Liver (tissue), 9 donors: Measurements from ENCODE around the gene TPX2. TPM values are rescaled to one million over a fixed set of nuclear protein-coding genes. Genes with fewer than 3 reads are reported as not detected.

ENCODE experiments used
- DNase-seq: peaks from one replicate; pipeline ENCODE4 v3.0.0-alpha.2; 2017; ENCODE audit warnings: low spot score
- H3K27ac ChIP-seq, 2 donors: one replicate each; pipeline ENCODE4 v1.7.0; 2013; ENCODE audit warnings: inconsistent platforms in 2 of 2, low read length in 2 of 2, control low read depth in 1 of 2, low read depth in 1 of 2, mild to moderate bottlenecking in 1 of 2
- H3K27me3 ChIP-seq, 4 donors: one replicate each; pipeline versions ENCODE4 v1.6.1 to v1.7.0; 2013; ENCODE audit warnings: low read length in 3 of 4, inconsistent platforms in 1 of 4, mild to moderate bottlenecking in 1 of 4, moderate library complexity in 1 of 4; ENCODE audit not compliant: control insufficient read depth in 4 of 4, insufficient read depth in 4 of 4
- H3K36me3 ChIP-seq, 4 donors: one replicate each; pipeline versions ENCODE4 v1.6.1 to v1.7.0; 2013; ENCODE audit warnings: low read length in 3 of 4, mild to moderate bottlenecking in 3 of 4, low read depth in 1 of 4, moderate library complexity in 1 of 4; ENCODE audit not compliant: control insufficient read depth in 4 of 4, insufficient read depth in 3 of 4
- H3K4me1 ChIP-seq, 4 donors: one replicate each; pipeline versions ENCODE4 v1.6.1 to v1.7.0; 2013; ENCODE audit warnings: low read length in 3 of 4, mild to moderate bottlenecking in 3 of 4, moderate library complexity in 1 of 4; ENCODE audit not compliant: control insufficient read depth in 4 of 4, insufficient read depth in 4 of 4
- H3K4me3 ChIP-seq, 3 donors: one replicate each; pipeline versions ENCODE4 v1.6.1 to v1.7.0; 2013; ENCODE audit warnings: low read length in 3 of 3, control low read depth in 1 of 3, low read depth in 1 of 3, mild to moderate bottlenecking in 1 of 3
- H3K9ac ChIP-seq, 2 donors: one replicate each; pipeline ENCODE4 v1.7.0; 2013; ENCODE audit warnings: low read length in 2 of 2, mild to moderate bottlenecking in 2 of 2, moderate library complexity in 2 of 2, control low read depth in 1 of 2, low read depth in 1 of 2
- H3K9me3 ChIP-seq, 4 donors: one replicate each; pipeline versions ENCODE4 v1.6.1 to v1.7.0; 2013; ENCODE audit warnings: low read length in 3 of 4; ENCODE audit not compliant: control insufficient read depth in 4 of 4
- EGR1 ChIP-seq, 2 donors: IDR thresholded peaks; 2 replicates each; pipeline ENCODE4 v1.6.1; 2016 to 2018; ENCODE audit warnings: antibody characterized with exemption in 2 of 2, low read depth in 2 of 2
- JUND ChIP-seq, 2 donors: IDR thresholded peaks; 2 replicates each; pipeline ENCODE4 v1.6.1; 2016; ENCODE audit warnings: antibody characterized with exemption in 2 of 2
- RAD21 ChIP-seq, 2 donors: IDR thresholded peaks; 2 replicates each; pipeline ENCODE4 v1.6.1; 2016; ENCODE audit warnings: antibody characterized with exemption in 2 of 2, mild to moderate bottlenecking in 2 of 2
- RXRA ChIP-seq, 2 donors: IDR thresholded peaks; 2 replicates each; pipeline ENCODE4 v1.6.1; 2017 to 2018; ENCODE audit warnings: antibody characterized with exemption in 2 of 2, mild to moderate bottlenecking in 1 of 2
- SP1 ChIP-seq: IDR thresholded peaks from 2 replicates; pipeline ENCODE4 v1.6.1; 2018; ENCODE audit warnings: antibody characterized with exemption, mild to moderate bottlenecking
- TAF1 ChIP-seq: conservative IDR thresholded peaks from 2 replicates; pipeline ENCODE4 v1.6.1; 2016; ENCODE audit warnings: antibody characterized with exemption, mild to moderate bottlenecking
- YY1 ChIP-seq: IDR thresholded peaks from 2 replicates; pipeline ENCODE4 v1.6.1; 2016; ENCODE audit warnings: antibody characterized with exemption, mild to moderate bottlenecking
- WGBS: extraction: QIAGEN DNeasy Blood & Tissue Kit; methylation state at CpG from one replicate; pipeline ENCODE4 v1.1.7; 2013; 5-methylcytosine and 5-hydroxymethylcytosine counted together
- polyA plus RNA-seq, 2 donors: library from polyadenylated mRNA; stranded (reverse) in 1 of 2; unstranded in 1 of 2; fragments of 200-250 nt in 1 of 2; fragments of >200 nt in 1 of 2; fragmentation: Nextera tagmentation in 1 of 2; extraction: Ambion mirVana in 1 of 2; gene quantifications; one replicate each; pipeline versions ENCODE4 v1.2.1 to v1.2.3, GENCODE V29; 2013 to 2015
- total RNA-seq, 2 donors: library from RNA; depleted of rRNA; stranded (reverse); fragments of >200 nt; gene quantifications; one replicate each; pipeline ENCODE4 v1.2.3, GENCODE V29; 2014
- TF ChIP-seq, protein P1 (sequence below): IDR thresholded peaks from 2 replicates; pipeline ENCODE4 v1.6.1; 2016; ENCODE audit warnings: antibody characterized with exemption, mild to moderate bottlenecking
- TF ChIP-seq, protein P2 (sequence below): IDR thresholded peaks from 2 replicates; pipeline ENCODE4 v1.6.1; 2016; ENCODE audit warnings: antibody characterized with exemption
- TF ChIP-seq, protein P3 (sequence below): IDR thresholded peaks from 2 replicates; pipeline ENCODE4 v1.6.1; 2016; ENCODE audit warnings: antibody characterized with exemption
- TF ChIP-seq, protein P4 (sequence below): IDR thresholded peaks from 2 replicates; pipeline ENCODE4 v1.6.1; 2016; ENCODE audit warnings: antibody characterized with exemption
- TF ChIP-seq, protein P5 (sequence below): fragments of 150-350 bp; IDR thresholded peaks from 2 replicates; pipeline ENCODE4 v1.5.1; 2017; ENCODE audit warnings: improper control_type of control experiment, low read depth, low read length; ENCODE audit not compliant: missing input control
- donor health status: healthy.
- donor health status: healthy.
- donor health status: healthy.
- donor health status: healthy.
- donor health status: healthy.

The TPX2 gene
- total and polyA plus RNA-seq, 4 donors, result 1.1 to 40.8 (median 2.4) TPM

DNA sequence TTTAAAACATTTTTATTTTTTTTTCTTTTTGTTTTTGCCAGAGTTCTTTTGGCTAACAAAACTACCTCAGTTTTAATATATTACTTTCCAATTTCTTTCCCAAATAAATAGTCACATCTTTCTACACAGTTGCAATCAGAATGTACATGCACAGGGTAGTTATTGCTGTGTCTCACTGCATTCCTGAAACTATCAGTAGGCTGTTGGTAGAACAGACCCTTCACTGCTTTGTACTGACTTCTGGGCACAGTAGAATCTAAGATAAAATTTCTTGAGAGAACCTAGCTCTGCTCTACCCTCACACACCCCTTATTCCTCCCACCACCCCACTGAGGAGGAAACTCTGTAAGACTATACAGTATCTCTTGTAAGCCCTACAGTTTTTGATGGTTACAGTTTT is 19.9 kb downstream of the TPX2 start (continued):
- TF ChIP-seq, protein P1, sequence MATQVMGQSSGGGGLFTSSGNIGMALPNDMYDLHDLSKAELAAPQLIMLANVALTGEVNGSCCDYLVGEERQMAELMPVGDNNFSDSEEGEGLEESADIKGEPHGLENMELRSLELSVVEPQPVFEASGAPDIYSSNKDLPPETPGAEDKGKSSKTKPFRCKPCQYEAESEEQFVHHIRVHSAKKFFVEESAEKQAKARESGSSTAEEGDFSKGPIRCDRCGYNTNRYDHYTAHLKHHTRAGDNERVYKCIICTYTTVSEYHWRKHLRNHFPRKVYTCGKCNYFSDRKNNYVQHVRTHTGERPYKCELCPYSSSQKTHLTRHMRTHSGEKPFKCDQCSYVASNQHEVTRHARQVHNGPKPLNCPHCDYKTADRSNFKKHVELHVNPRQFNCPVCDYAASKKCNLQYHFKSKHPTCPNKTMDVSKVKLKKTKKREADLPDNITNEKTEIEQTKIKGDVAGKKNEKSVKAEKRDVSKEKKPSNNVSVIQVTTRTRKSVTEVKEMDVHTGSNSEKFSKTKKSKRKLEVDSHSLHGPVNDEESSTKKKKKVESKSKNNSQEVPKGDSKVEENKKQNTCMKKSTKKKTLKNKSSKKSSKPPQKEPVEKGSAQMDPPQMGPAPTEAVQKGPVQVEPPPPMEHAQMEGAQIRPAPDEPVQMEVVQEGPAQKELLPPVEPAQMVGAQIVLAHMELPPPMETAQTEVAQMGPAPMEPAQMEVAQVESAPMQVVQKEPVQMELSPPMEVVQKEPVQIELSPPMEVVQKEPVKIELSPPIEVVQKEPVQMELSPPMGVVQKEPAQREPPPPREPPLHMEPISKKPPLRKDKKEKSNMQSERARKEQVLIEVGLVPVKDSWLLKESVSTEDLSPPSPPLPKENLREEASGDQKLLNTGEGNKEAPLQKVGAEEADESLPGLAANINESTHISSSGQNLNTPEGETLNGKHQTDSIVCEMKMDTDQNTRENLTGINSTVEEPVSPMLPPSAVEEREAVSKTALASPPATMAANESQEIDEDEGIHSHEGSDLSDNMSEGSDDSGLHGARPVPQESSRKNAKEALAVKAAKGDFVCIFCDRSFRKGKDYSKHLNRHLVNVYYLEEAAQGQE, result no peak
- TF ChIP-seq TAF1 (no peak), JUND (IDR thresholded peaks at IDR 0.05) (no peak)

DNA sequence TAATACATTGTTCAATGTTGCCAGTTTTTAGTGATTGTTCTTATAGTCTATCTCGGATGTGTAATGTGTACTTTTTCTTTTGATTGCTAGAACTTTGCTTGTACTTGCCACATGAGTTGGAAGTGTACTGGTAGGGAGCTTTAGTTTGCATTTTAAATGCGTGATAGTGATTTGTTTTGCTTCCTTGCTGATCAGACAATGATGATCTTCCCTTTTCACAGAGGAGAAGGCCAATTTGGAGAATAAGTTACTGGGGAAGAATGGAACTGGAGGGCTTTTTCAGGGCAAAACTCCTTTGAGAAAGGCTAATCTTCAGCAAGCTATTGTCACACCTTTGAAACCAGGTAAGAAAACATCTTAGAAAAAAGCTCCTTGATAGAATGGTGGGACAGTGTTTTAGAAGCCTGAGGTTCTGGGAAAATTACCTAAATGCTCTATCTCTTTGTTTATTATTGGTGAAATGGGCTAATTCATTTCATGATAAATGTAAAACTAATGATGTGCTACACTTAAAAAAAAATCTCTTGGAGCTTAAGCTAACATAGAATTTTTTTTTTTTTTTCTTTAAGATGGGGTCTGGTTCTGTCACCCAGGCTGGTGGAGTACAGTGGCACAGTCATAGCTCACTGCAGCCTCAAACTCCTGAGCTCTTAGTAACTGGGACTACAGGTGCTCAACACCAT is 20.9 kb downstream of the TPX2 start:
- no peaks in the 10 kb centered on the region for H3K9me3 ChIP-seq
- no peaks in the 10 kb centered on the region for H3K27me3 ChIP-seq
- H3K4me1 ChIP-seq, result peaks cover 0 to 4% (median 2%) of the 10 kb centered on the region in 4 donors
- no peaks in the 10 kb centered on the region for H3K36me3 ChIP-seq
- no peak for DNase-seq
- H3K9ac ChIP-seq, result no peak overlapping the region
- H3K4me3 ChIP-seq, result no peak overlapping the region
- no peak overlapping the region for H3K27ac ChIP-seq
- TF ChIP-seq RAD21 (IDR thresholded peaks at IDR 0.05) (no peak), EGR1 (IDR thresholded peaks at IDR 0.05; ENCODE audit: low read depth in 2 of 2) (no peak), RXRA (IDR thresholded peaks at IDR 0.05) (no peak), JUND (IDR thresholded peaks at IDR 0.05) (no peak), TAF1 (no peak), YY1 (no peak), SP1 (no peak)
- TF ChIP-seq, protein P2, sequence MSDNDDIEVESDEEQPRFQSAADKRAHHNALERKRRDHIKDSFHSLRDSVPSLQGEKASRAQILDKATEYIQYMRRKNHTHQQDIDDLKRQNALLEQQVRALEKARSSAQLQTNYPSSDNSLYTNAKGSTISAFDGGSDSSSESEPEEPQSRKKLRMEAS, result no peak
- TF ChIP-seq, protein P3, sequence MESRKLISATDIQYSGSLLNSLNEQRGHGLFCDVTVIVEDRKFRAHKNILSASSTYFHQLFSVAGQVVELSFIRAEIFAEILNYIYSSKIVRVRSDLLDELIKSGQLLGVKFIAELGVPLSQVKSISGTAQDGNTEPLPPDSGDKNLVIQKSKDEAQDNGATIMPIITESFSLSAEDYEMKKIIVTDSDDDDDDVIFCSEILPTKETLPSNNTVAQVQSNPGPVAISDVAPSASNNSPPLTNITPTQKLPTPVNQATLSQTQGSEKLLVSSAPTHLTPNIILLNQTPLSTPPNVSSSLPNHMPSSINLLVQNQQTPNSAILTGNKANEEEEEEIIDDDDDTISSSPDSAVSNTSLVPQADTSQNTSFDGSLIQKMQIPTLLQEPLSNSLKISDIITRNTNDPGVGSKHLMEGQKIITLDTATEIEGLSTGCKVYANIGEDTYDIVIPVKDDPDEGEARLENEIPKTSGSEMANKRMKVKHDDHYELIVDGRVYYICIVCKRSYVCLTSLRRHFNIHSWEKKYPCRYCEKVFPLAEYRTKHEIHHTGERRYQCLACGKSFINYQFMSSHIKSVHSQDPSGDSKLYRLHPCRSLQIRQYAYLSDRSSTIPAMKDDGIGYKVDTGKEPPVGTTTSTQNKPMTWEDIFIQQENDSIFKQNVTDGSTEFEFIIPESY, result no peak
- TF ChIP-seq, protein P4, sequence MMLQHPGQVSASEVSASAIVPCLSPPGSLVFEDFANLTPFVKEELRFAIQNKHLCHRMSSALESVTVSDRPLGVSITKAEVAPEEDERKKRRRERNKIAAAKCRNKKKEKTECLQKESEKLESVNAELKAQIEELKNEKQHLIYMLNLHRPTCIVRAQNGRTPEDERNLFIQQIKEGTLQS, result no peak
- TF ChIP-seq, protein P5, sequence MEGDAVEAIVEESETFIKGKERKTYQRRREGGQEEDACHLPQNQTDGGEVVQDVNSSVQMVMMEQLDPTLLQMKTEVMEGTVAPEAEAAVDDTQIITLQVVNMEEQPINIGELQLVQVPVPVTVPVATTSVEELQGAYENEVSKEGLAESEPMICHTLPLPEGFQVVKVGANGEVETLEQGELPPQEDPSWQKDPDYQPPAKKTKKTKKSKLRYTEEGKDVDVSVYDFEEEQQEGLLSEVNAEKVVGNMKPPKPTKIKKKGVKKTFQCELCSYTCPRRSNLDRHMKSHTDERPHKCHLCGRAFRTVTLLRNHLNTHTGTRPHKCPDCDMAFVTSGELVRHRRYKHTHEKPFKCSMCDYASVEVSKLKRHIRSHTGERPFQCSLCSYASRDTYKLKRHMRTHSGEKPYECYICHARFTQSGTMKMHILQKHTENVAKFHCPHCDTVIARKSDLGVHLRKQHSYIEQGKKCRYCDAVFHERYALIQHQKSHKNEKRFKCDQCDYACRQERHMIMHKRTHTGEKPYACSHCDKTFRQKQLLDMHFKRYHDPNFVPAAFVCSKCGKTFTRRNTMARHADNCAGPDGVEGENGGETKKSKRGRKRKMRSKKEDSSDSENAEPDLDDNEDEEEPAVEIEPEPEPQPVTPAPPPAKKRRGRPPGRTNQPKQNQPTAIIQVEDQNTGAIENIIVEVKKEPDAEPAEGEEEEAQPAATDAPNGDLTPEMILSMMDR, result no peak
- WGBS, result 64% methylated on average over 2 of the region's 2 CpGs
